ENCODE data around the gene CARMIL3.
A peak's percentile ranks its signal among the peaks of the same experiment; 100 is the strongest.
"Not testable (repeated sequence)": the region's sequence is repeated elsewhere in the genome, so short reads cannot be mapped to it uniquely, and the experiment has no call there.

The CARMIL3 gene

DNA sequence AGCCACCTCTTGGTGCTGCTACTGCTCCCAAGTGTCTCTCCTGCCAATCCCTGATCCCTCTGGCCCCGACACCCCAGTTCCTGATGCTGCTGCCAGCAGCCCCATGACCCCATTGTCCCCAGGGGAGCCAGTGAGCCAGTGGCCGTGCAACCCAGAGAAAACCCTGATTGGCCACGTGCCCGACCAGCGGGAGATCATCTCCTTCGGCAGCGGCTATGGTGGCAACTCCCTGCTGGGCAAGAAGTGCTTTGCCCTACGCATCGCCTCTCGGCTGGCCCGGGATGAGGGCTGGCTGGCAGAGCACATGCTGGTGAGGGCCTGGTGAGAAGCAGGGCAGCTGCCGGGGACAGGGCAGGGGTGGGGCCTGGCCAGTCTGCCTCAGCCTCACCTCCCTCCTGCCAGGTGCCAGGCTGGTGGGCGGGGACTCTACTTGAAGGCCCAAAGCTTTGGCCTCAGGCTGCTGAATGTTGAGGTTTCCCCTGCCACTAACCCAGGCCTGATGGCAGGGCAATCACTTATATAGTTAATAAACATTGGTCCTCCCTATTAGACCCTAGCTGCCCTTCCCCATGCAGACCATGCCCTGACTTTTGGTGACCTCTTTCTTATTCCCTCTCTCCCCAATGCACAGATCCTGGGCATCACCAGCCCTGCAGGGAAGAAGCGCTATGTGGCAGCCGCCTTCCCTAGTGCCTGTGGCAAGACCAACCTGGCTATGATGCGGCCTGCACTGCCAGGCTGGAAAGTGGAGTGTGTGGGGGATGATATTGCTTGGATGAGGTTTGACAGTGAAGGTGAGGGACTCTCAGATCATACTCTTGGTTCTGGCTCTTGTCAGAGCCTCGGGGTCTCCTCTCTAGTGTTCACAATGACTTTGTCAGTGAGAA, 47.4 kb downstream of the CARMIL3 start:
- DNase-seq: no peak

DNA sequence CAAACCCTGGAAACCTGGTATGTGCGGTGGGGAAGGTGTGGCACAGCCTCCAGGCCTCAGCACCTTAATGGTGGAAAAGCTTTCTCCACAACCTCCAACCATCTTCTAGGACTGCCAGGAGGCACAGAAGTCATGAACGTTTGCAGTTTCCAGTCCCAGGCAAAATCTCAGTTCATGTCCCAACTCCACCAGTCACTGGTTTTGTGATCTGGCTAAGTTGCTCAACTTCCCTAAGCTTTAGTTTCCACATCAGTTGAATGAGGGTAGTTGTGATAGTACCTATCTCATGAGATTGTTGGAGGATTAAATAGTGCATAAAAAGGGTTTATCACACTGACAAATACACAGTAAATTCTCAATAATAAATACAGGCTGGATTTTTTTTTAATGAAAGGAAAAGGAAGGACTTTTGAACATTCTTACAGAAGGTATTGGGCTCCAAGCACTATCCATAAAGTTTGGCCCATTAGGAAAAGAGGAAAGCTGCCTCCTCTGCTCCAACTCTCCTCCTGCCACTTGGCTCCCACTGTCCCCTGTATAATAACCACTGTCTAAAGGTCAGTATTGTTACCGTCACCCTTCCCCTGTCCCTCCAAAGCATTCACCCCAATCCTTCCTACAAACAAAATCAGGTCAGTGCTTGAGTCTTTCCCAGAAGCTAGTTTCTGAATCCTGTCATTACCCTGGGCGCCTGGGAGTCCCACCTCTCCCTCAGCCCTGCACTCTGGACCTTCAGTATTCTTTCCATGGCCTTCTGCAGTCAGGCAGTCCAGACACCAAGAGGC, 48.6 kb downstream of the CARMIL3 start:
- no peak for DNase-seq

- DNase-seq: no peak
These were observed 49.2 kb downstream of the CARMIL3 start for GRCh38 chr14:24100982-24101494.

- no peak for DNase-seq
These were observed 50.7 kb downstream of the CARMIL3 start for GRCh38 chr14:24102357-24103048.

GRCh38 chr14:24103451-24103850, 51.6 kb downstream of the CARMIL3 start:
- no peak for DNase-seq

DNA sequence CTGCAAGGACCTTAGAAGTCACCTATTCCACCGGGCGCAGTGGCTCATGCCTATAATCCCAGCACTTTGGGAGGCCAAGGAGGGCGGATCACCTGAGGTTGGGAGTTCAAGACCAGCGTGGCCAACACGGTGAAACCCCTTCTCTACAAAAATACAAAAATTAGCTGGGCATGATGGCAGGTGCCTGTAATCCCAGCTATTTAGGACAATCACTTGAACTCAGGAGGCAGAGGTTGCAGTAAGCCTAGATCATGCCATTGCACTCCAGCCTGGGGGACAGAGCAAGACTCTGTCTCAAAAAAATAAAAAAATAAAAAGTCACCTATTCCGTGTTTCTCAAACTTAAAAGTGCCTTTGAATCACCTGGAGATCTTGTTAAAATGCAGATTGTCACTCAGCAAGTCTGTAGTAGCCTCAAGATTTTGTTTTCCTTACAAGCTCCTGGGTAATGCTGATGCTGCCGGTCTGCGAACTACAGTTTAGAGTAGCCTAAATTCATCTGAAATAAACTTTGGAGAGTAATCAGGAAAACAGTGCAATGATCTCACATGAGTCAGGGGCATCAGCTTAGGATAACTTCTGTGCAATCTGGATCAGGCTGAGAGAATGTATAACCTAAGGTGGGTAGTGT, 53.9 kb downstream of the CARMIL3 start:
- DNase-seq: not testable (repeated sequence)

GRCh38 chr14:24106672-24107271, 55.0 kb downstream of the CARMIL3 start:
- DNase-seq: no peak

DNA sequence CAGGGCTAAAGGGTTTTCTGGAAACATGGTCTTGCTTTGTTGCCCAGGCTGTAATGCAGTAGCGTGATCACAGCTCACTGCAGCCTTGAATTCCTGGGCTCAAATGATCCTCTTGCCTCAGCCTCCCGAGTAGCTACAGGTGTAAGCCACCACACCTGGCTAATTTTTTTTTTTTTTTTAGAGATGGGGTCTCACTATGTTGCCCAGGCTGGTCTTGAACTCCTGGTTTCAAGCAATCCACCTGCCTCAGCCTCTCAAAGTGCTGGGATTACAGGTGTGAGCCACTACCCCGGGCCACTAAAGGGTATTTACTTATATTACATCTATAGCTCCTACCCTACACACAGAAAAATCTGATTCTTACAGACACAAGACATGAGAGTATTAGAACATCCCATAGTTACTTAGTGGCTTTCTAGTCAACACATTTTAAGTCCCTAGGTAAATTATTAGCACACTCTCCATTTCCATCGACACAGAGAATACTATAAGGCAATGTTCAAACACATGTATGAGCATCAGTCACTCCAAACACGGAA, 56.6 kb downstream of the CARMIL3 start:
- no peak for DNase-seq

DNA sequence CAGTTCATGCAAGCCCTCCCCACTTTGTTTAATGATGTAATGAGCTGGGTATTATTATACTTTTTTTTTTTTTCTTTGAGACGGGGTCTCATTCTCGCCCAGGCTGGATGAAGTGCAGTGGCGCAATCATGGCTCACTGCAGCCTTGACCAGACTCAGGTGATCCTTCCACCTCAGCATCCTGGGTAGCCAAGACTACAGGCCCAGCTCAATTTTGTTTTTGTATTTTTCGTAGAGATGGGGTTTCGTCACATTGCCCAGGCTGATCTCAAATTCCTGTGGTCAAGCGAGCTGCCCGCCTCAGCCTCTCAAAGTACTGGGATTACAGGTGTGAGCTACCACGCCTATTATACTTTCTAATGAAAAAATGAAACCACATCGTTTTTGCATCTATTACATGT, 58.3 kb downstream of the CARMIL3 start:
- DNase-seq: no peak

- DNase-seq: no peak
These were observed 58.7 kb downstream of the CARMIL3 start for GRCh38 chr14:24110523-24110922.

DNA sequence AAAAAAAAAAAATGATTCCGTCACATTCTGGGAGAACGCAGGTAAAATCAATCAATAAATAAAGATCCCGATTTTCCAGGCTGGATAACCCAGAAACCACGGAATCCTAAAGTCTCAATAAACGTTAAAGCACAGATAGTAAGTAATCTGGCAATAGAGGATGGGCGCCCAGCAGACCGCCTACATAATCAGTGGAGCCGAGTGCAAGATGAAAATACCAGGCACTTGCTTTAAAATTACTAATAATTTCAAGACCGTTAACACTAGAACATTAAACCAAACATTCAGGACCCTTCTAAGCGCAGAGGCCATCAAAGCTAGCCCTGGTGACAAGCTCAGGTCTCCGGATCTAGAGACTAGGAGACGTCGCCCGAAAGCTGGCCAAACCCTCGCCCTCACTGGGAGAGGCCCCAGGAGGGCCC, 61.6 kb downstream of the CARMIL3 start:
- DNase-seq: no peak

GRCh38 chr14:24113801-24114531, 62.2 kb downstream of the CARMIL3 start:
- peak; percentile 80 for DNase-seq

GRCh38 chr14:24114532-24115421, 63.0 kb downstream of the CARMIL3 start, which contains the start of the genes DCAF11 and NRL:
TSS of gene DCAF11 (plus strand) at chr14:24114777. CDS start at chr14:24115595, 818 bp downstream.
TSS of gene NRL (minus strand) at chr14:24114949. CDS start at chr14:24082848, 32,101 bp downstream.
- peak; percentile 100 for DNase-seq

DNA sequence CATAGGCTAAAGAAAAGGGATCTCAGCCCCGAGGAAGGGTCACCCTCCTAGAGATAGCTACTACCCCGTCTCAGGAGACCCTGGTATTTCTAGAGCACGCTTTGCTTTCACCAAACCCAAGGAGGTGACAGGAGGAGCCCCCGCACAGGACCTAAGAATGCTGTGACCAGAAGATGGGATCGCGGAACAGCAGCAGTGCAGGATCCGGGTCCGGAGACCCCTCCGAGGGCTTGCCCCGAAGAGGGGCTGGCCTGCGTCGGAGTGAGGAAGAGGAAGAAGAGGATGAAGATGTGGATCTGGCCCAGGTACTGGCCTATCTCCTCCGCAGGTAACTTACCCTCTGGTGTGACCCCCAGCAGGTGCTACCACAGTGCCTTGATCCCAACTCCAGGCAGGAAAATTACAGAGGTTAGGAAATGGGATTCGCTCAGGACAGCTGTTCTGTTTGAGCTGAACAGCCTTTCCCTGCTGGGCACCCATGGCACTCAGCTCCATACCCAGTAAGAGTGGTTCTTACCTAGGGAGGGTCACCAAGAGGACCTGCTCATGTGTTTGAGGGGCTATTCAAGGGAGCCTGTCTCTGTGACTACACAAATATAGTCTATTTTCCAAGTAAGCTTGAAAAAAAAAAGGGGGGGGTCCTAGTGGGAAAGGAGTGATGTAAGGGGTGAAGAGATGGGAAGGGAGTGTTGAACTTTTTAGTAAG, 63.8 kb downstream of the CARMIL3 start:
- no peak for DNase-seq

GRCh38 chr14:24116128-24116814, 64.5 kb downstream of the CARMIL3 start:
- DNase-seq: no peak

DNA sequence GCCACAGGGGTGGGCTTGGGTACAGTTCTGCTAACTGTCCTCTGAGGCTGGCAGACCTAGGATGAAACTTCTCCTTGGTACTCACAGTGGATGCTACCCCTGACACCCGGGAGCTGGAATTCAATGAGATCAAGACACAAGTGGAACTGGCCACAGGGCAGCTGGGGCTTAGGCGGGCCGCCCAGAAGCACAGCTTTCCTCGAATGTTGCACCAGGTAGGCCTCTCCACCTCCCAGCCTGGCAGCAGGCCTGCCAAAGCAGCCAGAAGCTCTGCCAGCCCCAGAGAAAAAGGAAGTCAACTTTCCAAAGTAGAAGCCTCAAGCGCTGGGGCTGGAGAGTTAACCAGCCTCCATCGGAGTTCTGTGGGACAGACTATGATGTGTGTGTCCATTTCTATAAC, 65.4 kb downstream of the CARMIL3 start:
- DNase-seq: no peak
